ENCODE measurements around the gene CACNA1C.

DNA sequence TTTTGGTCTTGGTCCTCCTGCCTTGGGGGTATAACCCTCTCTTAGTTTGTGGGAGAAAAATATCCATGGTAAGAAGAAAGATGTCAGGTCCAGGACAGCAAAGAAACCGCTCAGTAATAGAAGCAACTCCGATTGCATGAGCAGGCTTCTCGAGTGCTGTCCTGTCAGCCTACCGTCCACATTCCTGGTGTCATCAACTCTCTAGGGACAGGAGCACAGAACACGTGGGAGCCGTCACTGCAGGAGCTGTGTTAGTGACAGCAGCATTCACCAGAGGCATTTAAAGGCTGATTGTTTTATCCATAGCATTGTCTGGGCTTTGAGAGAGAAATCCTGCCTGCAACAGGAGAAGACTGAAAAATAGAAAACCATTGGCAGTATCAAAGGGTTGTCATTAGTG, 244.2 kb downstream of the CACNA1C start:
- TF ChIP-seq, protein P1, sequence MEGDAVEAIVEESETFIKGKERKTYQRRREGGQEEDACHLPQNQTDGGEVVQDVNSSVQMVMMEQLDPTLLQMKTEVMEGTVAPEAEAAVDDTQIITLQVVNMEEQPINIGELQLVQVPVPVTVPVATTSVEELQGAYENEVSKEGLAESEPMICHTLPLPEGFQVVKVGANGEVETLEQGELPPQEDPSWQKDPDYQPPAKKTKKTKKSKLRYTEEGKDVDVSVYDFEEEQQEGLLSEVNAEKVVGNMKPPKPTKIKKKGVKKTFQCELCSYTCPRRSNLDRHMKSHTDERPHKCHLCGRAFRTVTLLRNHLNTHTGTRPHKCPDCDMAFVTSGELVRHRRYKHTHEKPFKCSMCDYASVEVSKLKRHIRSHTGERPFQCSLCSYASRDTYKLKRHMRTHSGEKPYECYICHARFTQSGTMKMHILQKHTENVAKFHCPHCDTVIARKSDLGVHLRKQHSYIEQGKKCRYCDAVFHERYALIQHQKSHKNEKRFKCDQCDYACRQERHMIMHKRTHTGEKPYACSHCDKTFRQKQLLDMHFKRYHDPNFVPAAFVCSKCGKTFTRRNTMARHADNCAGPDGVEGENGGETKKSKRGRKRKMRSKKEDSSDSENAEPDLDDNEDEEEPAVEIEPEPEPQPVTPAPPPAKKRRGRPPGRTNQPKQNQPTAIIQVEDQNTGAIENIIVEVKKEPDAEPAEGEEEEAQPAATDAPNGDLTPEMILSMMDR (conservative IDR thresholded peaks at IDR 0.05 in 1 of 2, IDR thresholded peaks at IDR 0.05 in 1 of 2; ENCODE audit: low read depth in 1 of 2, low read length in 2 of 2) = no peak
- no peak for TF ChIP-seq EZH2 (IDR thresholded peaks at IDR 0.05; ENCODE audit: low read length, missing control alignments)
